CD4-positive, alpha-beta T cell (primary cell): ENCODE measurements around the gene ASRGL1. TPM values are rescaled to one million over a fixed set of nuclear protein-coding genes. Genes with fewer than 3 reads are reported as not detected.
"Not testable (repeated sequence)": the region's sequence is repeated elsewhere in the genome, so short reads cannot be mapped to it uniquely, and the experiment has no call there.

Experiments
- ATAC-seq: fragments of 200-7000 bp; cut with Tn5 transposase; one replicate; pipeline ENCODE4 v1.10.0; 2022; ENCODE audit warnings: mild to moderate bottlenecking; ENCODE audit not compliant: poor library complexity
- CTCF ChIA-PET: fragments of 350-600 bp; sonication (Branson Sonifier 250); formaldehyde crosslinking; loops from one replicate; lab custom pipeline; 2021; ENCODE audit warnings: antibody characterized with exemption, inconsistent platforms; lab: Charles Lee
- POLR2A ChIA-PET: fragments of 350-600 bp; sonication (Branson Sonifier 250); formaldehyde crosslinking; loops from one replicate; lab custom pipeline; 2021; ENCODE audit warnings: antibody characterized with exemption, inconsistent platforms; lab: Charles Lee
- DNase-seq, 14 experiments: peaks; one replicate each; pipeline ENCODE4 v3.0.0-alpha.2; 2013 to 2020; ENCODE audit warnings: mixed read lengths in 2 of 14
- H3K27ac ChIP-seq, 2 donors: one replicate each; pipeline versions ENCODE4 v1.5.1 to v1.7.0; 2013; ENCODE audit warnings: low read length in 2 of 2, low read depth in 1 of 2, mild to moderate bottlenecking in 1 of 2
- H3K27me3 ChIP-seq, 2 experiments: 1 replicate in 1 of 2; 2 replicates in 1 of 2; pipeline versions ENCODE4 v1.6.1 to v1.7.0; 2013; ENCODE audit warnings: low read length in 2 of 2, control low read depth in 1 of 2, mild to moderate bottlenecking in 1 of 2, moderate library complexity in 1 of 2; ENCODE audit not compliant: insufficient read depth in 2 of 2, control insufficient read depth in 1 of 2
- H3K36me3 ChIP-seq: one replicate; pipeline ENCODE4 v1.6.1; 2013; ENCODE audit warnings: low read length, control low read depth; ENCODE audit not compliant: insufficient read depth
- H3K4me1 ChIP-seq: one replicate; pipeline ENCODE4 v1.6.1; 2013; ENCODE audit warnings: low read length, control low read depth; ENCODE audit not compliant: insufficient read depth
- H3K4me3 ChIP-seq: one replicate; pipeline ENCODE4 v1.5.1; 2013; ENCODE audit warnings: mild to moderate bottlenecking, low read length, moderate library complexity
- H3K9me3 ChIP-seq, 2 experiments: 1 replicate in 1 of 2; 2 replicates in 1 of 2; pipeline versions ENCODE4 v1.6.1 to v1.7.0; 2013; ENCODE audit warnings: low read length in 2 of 2, mild to moderate bottlenecking in 2 of 2, control low read depth in 1 of 2, moderate library complexity in 1 of 2; ENCODE audit not compliant: control insufficient read depth in 1 of 2, insufficient read depth in 1 of 2
- H3K27ac Mint-ChIP-seq: one replicate; pipeline ENCODE4 v1.8.0; 2020; ENCODE audit warnings: mixed read lengths
- H3K27me3 Mint-ChIP-seq: one replicate; pipeline ENCODE4 v1.8.0; 2021; ENCODE audit warnings: mixed read lengths
- H3K36me3 Mint-ChIP-seq: one replicate; pipeline ENCODE4 v1.8.0; 2021; ENCODE audit warnings: low read depth, mixed read lengths
- H3K4me1 Mint-ChIP-seq: one replicate; pipeline ENCODE4 v1.8.0; 2021; ENCODE audit warnings: low read depth, mixed read lengths
- H3K4me3 Mint-ChIP-seq: one replicate; pipeline ENCODE4 v1.8.0; 2020; ENCODE audit warnings: mild to moderate bottlenecking, mixed read lengths
- H3K9me3 Mint-ChIP-seq: one replicate; pipeline ENCODE4 v1.8.0; 2020; ENCODE audit warnings: mixed read lengths
- CTCF ChIP-seq: fragments of 200-600 bp; IDR thresholded peaks from one replicate; pipeline ENCODE4 v1.8.0; 2022; ENCODE audit warnings: antibody characterized with exemption, mild to moderate bottlenecking
- intact Hi-C, 2 experiments: fragments of 100-400 bp; cut with DNase I in 1 of 2; cut with micrococcal nuclease in 1 of 2; formaldehyde crosslinking; loops; one replicate each; pipeline versions ENCODE4 v1.15.1 to v1.9.0; 2023 to 2025; cut with DNase I, micrococcal nuclease
- total RNA-seq, 174 experiments: library from RNA in 2 of 174; stranded (reverse) in 2 of 174; gene quantifications; one replicate each; pipeline ENCODE4 v1.2.3 and lab custom pipeline; 2021 to 2026

The ASRGL1 gene
- total RNA-seq, 2 experiments from 2014 or later: 0.74 to 0.81 TPM

- CTCF ChIA-PET: interaction anchor here (0.9 kb wide), 1 partner anchor 16 kb away, joined by 3 read pairs; no protein-coding TSS in a partner anchor
- Mint-ChIP-seq H3K27me3 (no peaks in the 10 kb centered on the region), H3K9me3 (no peaks in the 10 kb centered on the region), H3K27ac (no peak overlapping the region), H3K36me3 (no peaks in the 10 kb centered on the region), H3K4me3 (no peak overlapping the region), H3K4me1 (no peaks in the 10 kb centered on the region)
- DNase-seq: no peak
- Histone ChIP-seq H3K36me3 (no peaks in the 10 kb centered on the region), H3K4me1 (no peaks in the 10 kb centered on the region), H3K4me3 (no peak overlapping the region), H3K27me3 (no peaks in the 10 kb centered on the region), H3K27ac (no peak overlapping the region), H3K9me3 (no peaks in the 10 kb centered on the region)
- intact Hi-C loops: no loop called here
- no peak for ATAC-seq
- no peak for TF ChIP-seq CTCF
- POLR2A ChIA-PET: interaction anchor here (1.3 kb wide), 1 partner anchor 23 kb away, joined by 3 read pairs; the partner anchor contains the start of gene ASRGL1
These were observed 23.4 kb downstream of the ASRGL1 start for GRCh38 chr11:62360685-62361084.

- H3K27me3 Mint-ChIP-seq, POLR2A ChIA-PET, H3K36me3 ChIP-seq, H3K4me3 Mint-ChIP-seq, H3K4me3 ChIP-seq, H3K27me3 ChIP-seq, ATAC-seq, H3K27ac Mint-ChIP-seq, intact Hi-C loops, DNase-seq, H3K36me3 Mint-ChIP-seq, H3K9me3 Mint-ChIP-seq, H3K9me3 ChIP-seq, H3K27ac ChIP-seq, CTCF ChIA-PET: not testable (repeated sequence)
- peaks cover 17% of the 10 kb centered on the region for H3K4me1 Mint-ChIP-seq
- H3K4me1 ChIP-seq: peaks cover 21% of the 10 kb centered on the region
These were observed 31.7 kb downstream of the ASRGL1 start for GRCh38 chr11:62368861-62369477.

GRCh38 chr11:62370743-62371440 is 33.6 kb downstream of the ASRGL1 start:
- Histone ChIP-seq H3K4me3 (peak overlapping the region; percentile 14), H3K36me3 (no peaks in the 10 kb centered on the region), H3K27me3 (no peaks in the 10 kb centered on the region), H3K4me1 (peaks cover 21% of the 10 kb centered on the region), H3K27ac (no peak overlapping the region), H3K9me3 (no peaks in the 10 kb centered on the region)
- POLR2A ChIA-PET: interaction anchor here (0.6 to 1.6 kb wide), 3 partner anchors 31 to 578 kb away, joined by 3 to 5 read pairs (median 4); partner anchors contain the start of gene ASRGL1
- DNase-seq: peak in 10 of 14 experiments; percentile 19 to 75 (median 47)
- no peaks in the 10 kb centered on the region for H3K36me3 Mint-ChIP-seq
- CTCF ChIA-PET: interaction anchor here (0.6 kb wide), 1 partner anchor 108 kb away, joined by 4 read pairs; no protein-coding TSS in a partner anchor
- peak overlapping the region; percentile 76 for H3K4me3 Mint-ChIP-seq
- no peak for TF ChIP-seq CTCF
- H3K9me3 Mint-ChIP-seq: no peaks in the 10 kb centered on the region
- H3K4me1 Mint-ChIP-seq: peaks cover 17% of the 10 kb centered on the region
- intact Hi-C loops: no loop called here
- peak overlapping the region; percentile 70 for H3K27ac Mint-ChIP-seq
- H3K27me3 Mint-ChIP-seq: no peaks in the 10 kb centered on the region
- ATAC-seq: peak; percentile 93
